Body of pancreas (tissue), 4 donors: ENCODE measurements around the gene FGF6.

Experiments
- CTCF ChIP-seq, 7 experiments: fragments of 450-650 bp in 4 of 7; fragments of 200-600 bp in 3 of 7; sonication (generic) in 3 of 7; IDR thresholded peaks; one replicate each; pipeline ENCODE4 v1.5.1; 2016 to 2019; ENCODE audit warnings: antibody characterized with exemption in 7 of 7
- POLR2A ChIP-seq, 3 donors: fragments of 450-650 bp; IDR thresholded peaks; one replicate each; pipeline ENCODE4 v1.6.1; 2016; ENCODE audit warnings: antibody characterized with exemption in 3 of 3, mild to moderate bottlenecking in 2 of 3

GRCh38 chr12:4423528-4424195 lies 22.0 kb downstream of the FGF6 start:
- TF ChIP-seq CTCF (IDR thresholded peaks at IDR 0.05) (no peak), POLR2A (IDR thresholded peaks at IDR 0.05) (no peak)
